ENCODE measurements around the gene SGSM2.

SGSM2 gene

GRCh38 chr17:2427910-2428309 is 90.6 kb downstream of the SGSM2 start:
- no peak for DNase-seq
- no peak overlapping the region for H3K4me3 Mint-ChIP-seq
- H3K36me3 Mint-ChIP-seq (ENCODE audit: low read depth) = peaks cover 67% of the 10 kb centered on the region
- TF ChIP-seq CTCF (IDR thresholded peaks at IDR 0.05) = no peak
- no peak overlapping the region for H3K27ac Mint-ChIP-seq
- H3K27me3 Mint-ChIP-seq (ENCODE audit: low read depth, poor library complexity) = no peaks in the 10 kb centered on the region
- peaks cover 16% of the 10 kb centered on the region for H3K4me1 Mint-ChIP-seq
- H3K9me3 Mint-ChIP-seq = no peaks in the 10 kb centered on the region

All from nephron progenitor cell (in vitro differentiated cells).